ENCODE data around the gene CCNJ. TPM values are rescaled to one million over a fixed set of nuclear protein-coding genes. Genes with fewer than 3 reads are reported as not detected.

The CCNJ gene
- total RNA-seq, 1 donor from 2014 or later, result 67.1 TPM

DNA sequence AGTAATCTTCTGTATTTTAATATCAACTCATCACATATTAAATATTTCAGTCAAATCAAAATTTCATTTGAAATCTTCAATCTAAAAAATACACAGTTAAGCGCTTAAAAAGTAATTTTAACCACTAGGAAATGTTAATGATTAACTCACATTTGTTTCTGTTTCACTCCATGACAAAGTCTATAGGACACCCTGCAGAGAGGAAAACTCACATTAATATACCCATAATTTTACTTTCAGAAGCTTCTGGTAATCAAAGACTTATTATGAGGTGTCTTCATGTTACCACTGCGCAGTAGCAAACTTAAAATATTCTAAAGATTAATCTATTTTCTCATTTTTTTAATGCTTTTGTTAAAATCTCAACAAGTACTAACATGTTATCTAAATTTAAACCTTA lies 45.7 kb downstream of the CCNJ start:
- no peaks in the 10 kb centered on the region for H3K9me3 Mint-ChIP-seq (ENCODE audit: unreplicated experiment)
- peak overlapping the region; percentile 62 for H3K27ac Mint-ChIP-seq (ENCODE audit: unreplicated experiment)

DNA sequence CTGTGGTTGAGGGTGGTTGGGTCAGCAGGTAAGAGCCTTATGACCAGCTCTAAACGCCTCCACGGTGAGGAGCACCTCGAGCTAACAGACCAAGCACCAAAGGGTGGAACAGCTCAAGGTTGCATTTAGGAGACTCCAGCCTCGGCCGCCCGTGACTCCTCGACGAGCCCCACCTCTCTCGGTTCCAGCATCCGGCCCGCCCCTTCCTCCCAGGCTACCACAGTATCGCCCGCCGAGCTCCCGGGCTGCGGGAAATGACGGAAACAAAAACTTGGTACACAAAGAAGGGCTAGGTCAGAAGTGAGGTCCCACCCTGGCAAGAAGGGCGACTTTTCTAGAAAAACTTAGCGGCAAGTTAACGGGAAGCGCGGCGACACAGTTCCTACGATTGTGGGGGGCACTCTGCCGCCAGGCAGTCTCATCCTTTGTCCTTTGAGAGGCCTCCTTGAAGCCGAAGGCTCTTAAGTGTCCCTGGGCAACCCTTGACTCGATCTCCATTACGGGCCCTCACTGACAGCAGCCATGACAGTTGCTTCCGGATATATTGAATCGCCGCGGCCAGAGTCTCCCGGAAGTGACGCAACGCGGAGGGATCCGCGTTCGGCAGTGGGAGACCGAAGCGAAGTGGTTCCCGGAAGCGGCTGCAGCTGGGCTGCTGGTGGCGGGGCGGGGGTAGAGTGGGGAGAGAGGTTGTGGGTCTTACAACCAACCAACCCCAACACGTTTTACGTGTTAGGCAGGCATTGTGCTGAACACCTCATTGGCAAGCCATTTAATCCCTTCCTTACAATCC lies 46.5 kb downstream of the CCNJ start:
- peak; percentile 87 for DNase-seq (ENCODE audit: low spot score)
- H3K27ac Mint-ChIP-seq (ENCODE audit: unreplicated experiment), result peak overlapping the region; percentile 98
- TF ChIP-seq, protein P1, sequence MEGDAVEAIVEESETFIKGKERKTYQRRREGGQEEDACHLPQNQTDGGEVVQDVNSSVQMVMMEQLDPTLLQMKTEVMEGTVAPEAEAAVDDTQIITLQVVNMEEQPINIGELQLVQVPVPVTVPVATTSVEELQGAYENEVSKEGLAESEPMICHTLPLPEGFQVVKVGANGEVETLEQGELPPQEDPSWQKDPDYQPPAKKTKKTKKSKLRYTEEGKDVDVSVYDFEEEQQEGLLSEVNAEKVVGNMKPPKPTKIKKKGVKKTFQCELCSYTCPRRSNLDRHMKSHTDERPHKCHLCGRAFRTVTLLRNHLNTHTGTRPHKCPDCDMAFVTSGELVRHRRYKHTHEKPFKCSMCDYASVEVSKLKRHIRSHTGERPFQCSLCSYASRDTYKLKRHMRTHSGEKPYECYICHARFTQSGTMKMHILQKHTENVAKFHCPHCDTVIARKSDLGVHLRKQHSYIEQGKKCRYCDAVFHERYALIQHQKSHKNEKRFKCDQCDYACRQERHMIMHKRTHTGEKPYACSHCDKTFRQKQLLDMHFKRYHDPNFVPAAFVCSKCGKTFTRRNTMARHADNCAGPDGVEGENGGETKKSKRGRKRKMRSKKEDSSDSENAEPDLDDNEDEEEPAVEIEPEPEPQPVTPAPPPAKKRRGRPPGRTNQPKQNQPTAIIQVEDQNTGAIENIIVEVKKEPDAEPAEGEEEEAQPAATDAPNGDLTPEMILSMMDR (IDR thresholded peaks at IDR 0.05; ENCODE audit: unreplicated experiment), result no peak
- peak overlapping the region; percentile 93 for H3K4me3 Mint-ChIP-seq (ENCODE audit: unreplicated experiment)
- no peaks in the 10 kb centered on the region for H3K9me3 Mint-ChIP-seq (ENCODE audit: unreplicated experiment)
- no peaks in the 10 kb centered on the region for H3K36me3 Mint-ChIP-seq (ENCODE audit: low read depth, unreplicated experiment)
- peaks cover 2% of the 10 kb centered on the region for H3K4me1 Mint-ChIP-seq (ENCODE audit: unreplicated experiment)
- peaks cover 4% of the 10 kb centered on the region for H3K27me3 Mint-ChIP-seq (ENCODE audit: unreplicated experiment)

More for the DNA sequence above, 45.7 kb downstream of the CCNJ start:
- H3K4me1 Mint-ChIP-seq (ENCODE audit: unreplicated experiment), result peaks cover 2% of the 10 kb centered on the region
- TF ChIP-seq, protein P1 (IDR thresholded peaks at IDR 0.05; ENCODE audit: unreplicated experiment), result no peak
- H3K27me3 Mint-ChIP-seq (ENCODE audit: unreplicated experiment), result peaks cover 4% of the 10 kb centered on the region
- no peak for DNase-seq (ENCODE audit: low spot score)
- H3K36me3 Mint-ChIP-seq (ENCODE audit: low read depth, unreplicated experiment), result no peaks in the 10 kb centered on the region
- H3K4me3 Mint-ChIP-seq (ENCODE audit: unreplicated experiment), result peak overlapping the region; percentile 27

DNA sequence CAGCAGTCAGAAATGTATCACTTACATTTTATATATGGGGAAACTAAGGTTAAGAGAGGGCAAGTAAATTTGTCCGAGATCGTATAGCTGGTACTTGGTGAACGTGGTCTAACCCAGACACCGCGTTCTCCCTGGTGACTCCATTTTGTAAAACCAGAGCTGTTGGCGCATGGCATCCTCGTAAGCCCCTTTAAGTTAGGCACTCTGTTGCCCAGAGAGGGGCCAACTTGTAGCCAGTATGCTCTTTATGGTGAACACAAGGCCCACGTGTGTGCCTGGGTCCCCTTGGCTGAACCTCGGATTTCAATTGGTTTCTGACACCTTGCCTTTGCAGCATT lies 47.0 kb downstream of the CCNJ start:
- Mint-ChIP-seq H3K36me3 (ENCODE audit: low read depth, unreplicated experiment) (no peaks in the 10 kb centered on the region), H3K9me3 (ENCODE audit: unreplicated experiment) (no peaks in the 10 kb centered on the region), H3K4me1 (ENCODE audit: unreplicated experiment) (peaks cover 2% of the 10 kb centered on the region), H3K27ac (ENCODE audit: unreplicated experiment) (peak overlapping the region; percentile 98), H3K4me3 (ENCODE audit: unreplicated experiment) (peak overlapping the region; percentile 93), H3K27me3 (ENCODE audit: unreplicated experiment) (peaks cover 4% of the 10 kb centered on the region)
- TF ChIP-seq, protein P1 (IDR thresholded peaks at IDR 0.05; ENCODE audit: unreplicated experiment), result no peak
- no peak for DNase-seq (ENCODE audit: low spot score)

DNA sequence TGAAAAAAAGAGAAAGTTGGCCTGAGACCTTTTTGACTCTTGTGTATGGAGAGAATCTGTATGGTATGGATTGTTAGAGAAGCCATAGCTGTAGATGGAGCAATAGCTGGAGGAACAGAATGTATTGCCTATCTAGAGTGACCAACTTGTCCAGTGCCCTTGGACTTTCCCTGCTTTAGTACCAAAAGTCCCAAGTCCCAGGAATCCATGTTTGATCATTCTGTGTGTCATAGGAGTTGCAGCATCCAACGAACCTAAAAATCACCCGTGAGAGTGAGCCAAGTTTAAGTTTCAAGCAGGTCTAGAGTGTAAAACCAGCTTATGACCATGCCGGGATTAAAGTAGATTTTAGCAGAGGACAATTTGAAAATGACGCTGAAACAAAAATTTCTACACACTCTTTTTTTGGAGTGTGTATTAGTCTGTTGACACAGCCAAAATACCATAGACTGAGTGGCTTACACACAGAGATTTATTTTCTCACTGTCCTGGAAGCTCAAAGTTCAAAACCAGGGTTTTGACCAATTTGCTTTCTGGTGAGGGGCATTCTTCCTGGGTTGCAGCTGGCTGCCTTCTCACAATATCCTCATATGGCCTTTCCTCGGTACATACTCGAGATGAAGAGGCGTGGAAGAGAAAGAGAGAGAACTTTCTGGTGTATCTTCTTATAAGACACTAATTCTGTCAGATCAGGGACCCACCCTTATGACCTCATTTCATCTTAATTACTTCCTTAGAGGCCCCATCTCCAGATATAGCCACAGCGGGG lies 49.8 kb downstream of the CCNJ start:
- Mint-ChIP-seq H3K27me3 (ENCODE audit: unreplicated experiment) (peaks cover 2% of the 10 kb centered on the region), H3K4me1 (ENCODE audit: unreplicated experiment) (peaks cover 10% of the 10 kb centered on the region), H3K27ac (ENCODE audit: unreplicated experiment) (peak overlapping the region; percentile 13), H3K4me3 (ENCODE audit: unreplicated experiment) (no peak overlapping the region), H3K9me3 (ENCODE audit: unreplicated experiment) (no peaks in the 10 kb centered on the region), H3K36me3 (ENCODE audit: low read depth, unreplicated experiment) (no peaks in the 10 kb centered on the region)
- no peak for DNase-seq (ENCODE audit: low spot score)
- TF ChIP-seq, protein P1 (IDR thresholded peaks at IDR 0.05; ENCODE audit: unreplicated experiment), result no peak

DNA sequence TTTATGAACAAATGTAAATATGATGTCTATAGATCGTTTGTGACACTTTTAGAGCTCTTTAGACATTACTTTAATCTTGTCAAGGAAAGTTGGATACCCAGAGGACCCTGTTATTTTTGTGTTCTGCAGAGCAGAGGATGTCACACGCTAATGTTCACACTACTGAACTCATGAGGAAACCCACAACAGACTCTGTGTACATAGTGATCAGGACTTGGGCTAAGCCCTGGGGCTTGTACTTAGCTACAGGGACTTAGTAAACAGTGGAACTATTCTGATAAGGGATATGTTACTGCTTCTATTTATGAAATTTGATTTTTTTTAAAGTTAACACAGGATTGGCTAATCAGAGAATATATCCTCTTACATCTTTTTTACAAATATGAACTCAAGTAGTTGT lies 50.6 kb downstream of the CCNJ start:
- Mint-ChIP-seq H3K36me3 (ENCODE audit: low read depth, unreplicated experiment) (no peaks in the 10 kb centered on the region), H3K9me3 (ENCODE audit: unreplicated experiment) (no peaks in the 10 kb centered on the region), H3K4me1 (ENCODE audit: unreplicated experiment) (peaks cover 10% of the 10 kb centered on the region), H3K27me3 (ENCODE audit: unreplicated experiment) (peaks cover 2% of the 10 kb centered on the region), H3K27ac (ENCODE audit: unreplicated experiment) (no peak overlapping the region), H3K4me3 (ENCODE audit: unreplicated experiment) (no peak overlapping the region)
- DNase-seq (ENCODE audit: low spot score), result no peak
- TF ChIP-seq, protein P1 (IDR thresholded peaks at IDR 0.05; ENCODE audit: unreplicated experiment), result no peak

All from endothelial cell (in vitro differentiated cells).